H1 (cell line): ENCODE data around the gene MESD. TPM values are rescaled to one million over a fixed set of nuclear protein-coding genes. Genes with fewer than 3 reads are reported as not detected.

ENCODE experiments used
- CTCF ChIA-PET: fragments of 300-600 bp; sonication (Branson Sonifier 250); formaldehyde crosslinking; loops from one replicate; lab custom pipeline; 2021; ENCODE audit not compliant: partially characterized antibody; lab: Charles Lee
- POLR2A ChIA-PET: fragments of 300-600 bp; sonication (Branson Sonifier 250); formaldehyde crosslinking; loops from one replicate; lab custom pipeline; 2021; ENCODE audit warnings: inconsistent platforms; ENCODE audit not compliant: partially characterized antibody; lab: Charles Lee
- DNase-seq, 2 experiments: peaks; one replicate each; pipeline versions ENCODE4 v3.0.0 to v3.0.0-alpha.2; 2010 to 2022; ENCODE audit warnings: low spot score in 2 of 2, low read depth in 1 of 2, mixed read lengths in 1 of 2
- FAIRE-seq: peaks from 2 replicates; lab custom pipeline; 2011; peaks lifted over from hg19 to GRCh38; lab: Jason Lieb, UNC
- H2AFZ ChIP-seq: 2 replicates; pipeline ENCODE4 v1.8.1; 2012; ENCODE audit warnings: low read length, inconsistent platforms
- H2AK5ac ChIP-seq: 2 replicates; pipeline ENCODE4 v1.6.1; 2013; ENCODE audit warnings: low read depth, low read length
- H2BK120ac ChIP-seq: replicated peaks from 2 replicates; pipeline ENCODE3; 2013; ENCODE audit warnings: low read depth, low read length, inconsistent platforms
- H2BK12ac ChIP-seq: 2 replicates; pipeline ENCODE4 v1.6.1; 2013; ENCODE audit warnings: low read depth, low read length
- H2BK15ac ChIP-seq: 2 replicates; pipeline ENCODE4 v1.6.1; 2013; ENCODE audit warnings: low read length
- H2BK20ac ChIP-seq: 2 replicates; pipeline ENCODE4 v1.6.1; 2013; ENCODE audit warnings: low read length
- H2BK5ac ChIP-seq: 2 replicates; pipeline ENCODE4 v1.6.1; 2013; ENCODE audit warnings: low read depth, low read length
- H3K14ac ChIP-seq: 2 replicates; pipeline ENCODE4 v1.6.1; 2013; ENCODE audit warnings: inconsistent platforms; ENCODE audit not compliant: insufficient read length
- H3K18ac ChIP-seq: 2 replicates; pipeline ENCODE4 v1.6.1; 2013; ENCODE audit warnings: low read length; ENCODE audit errors: extremely low read depth
- H3K23ac ChIP-seq: 2 replicates; pipeline ENCODE4 v1.6.1; 2013; ENCODE audit warnings: inconsistent platforms; ENCODE audit not compliant: insufficient read length
- H3K23me2 ChIP-seq: 2 replicates; pipeline ENCODE4 v1.6.1; 2013; ENCODE audit warnings: low read depth, low read length
- H3K27ac ChIP-seq: 2 replicates; pipeline ENCODE4 v1.6.1; 2011; ENCODE audit warnings: low read depth, low read length, inconsistent platforms
- H3K27me3 ChIP-seq, 4 experiments: replicated peaks in 1 of 4; 1 replicate in 1 of 4; 2 replicates in 3 of 4; pipeline versions ENCODE4 v1.6.1 to v1.8.1; 2011 to 2013; ENCODE audit warnings: low read length in 3 of 4, mild to moderate bottlenecking in 3 of 4, inconsistent platforms in 2 of 4, mixed read lengths in 2 of 4, moderate library complexity in 1 of 4; ENCODE audit not compliant: control insufficient read depth in 3 of 4, insufficient read depth in 3 of 4; ENCODE audit errors: extremely low read depth in 1 of 4
- H3K36me3 ChIP-seq, 4 experiments: 2 replicates each; pipeline versions ENCODE4 v1.6.1 to v1.8.1; 2011 to 2013; ENCODE audit warnings: mild to moderate bottlenecking in 4 of 4, low read length in 3 of 4, moderate library complexity in 2 of 4, control low read depth in 1 of 4, inconsistent platforms in 1 of 4; ENCODE audit not compliant: insufficient read depth in 4 of 4, control insufficient read depth in 2 of 4
- H3K4ac ChIP-seq: replicated peaks from 2 replicates; pipeline ENCODE3; 2013; ENCODE audit warnings: low read length, low read depth, mixed read lengths, inconsistent platforms; ENCODE audit not compliant: insufficient read length
- H3K4me1 ChIP-seq, 4 experiments: replicated peaks in 1 of 4; 1 replicate in 1 of 4; 2 replicates in 3 of 4; pipeline versions ENCODE4 v1.6.1 to v1.8.1; 2011 to 2013; ENCODE audit warnings: low read length in 3 of 4, inconsistent platforms in 2 of 4, mixed read lengths in 1 of 4; ENCODE audit not compliant: insufficient read depth in 4 of 4, control insufficient read depth in 3 of 4
- H3K4me2 ChIP-seq, 2 experiments: 2 replicates each; pipeline versions ENCODE4 v1.6.1 to v1.8.1; 2011 to 2013; ENCODE audit warnings: low read depth in 2 of 2, low read length in 2 of 2, control low read depth in 1 of 2, inconsistent platforms in 1 of 2, mild to moderate bottlenecking in 1 of 2; ENCODE audit not compliant: insufficient read depth in 1 of 2
- H3K4me3 ChIP-seq, 4 experiments: fragments of 200-600, 300-600 bp in 1 of 4; sonication (generic), shearing (Covaris generic), sonication (Bioruptor Twin) in 1 of 4; 2 replicates each; pipeline versions ENCODE4 v1.5.1 to v1.8.1; 2011 to 2016; ENCODE audit warnings: low read length in 4 of 4, low read depth in 3 of 4, control low read depth in 2 of 4, inconsistent platforms in 2 of 4, mild to moderate bottlenecking in 2 of 4, mixed read lengths in 1 of 4, moderate library complexity in 1 of 4; ENCODE audit not compliant: insufficient read depth in 2 of 4; ENCODE audit errors: extremely low read depth in 1 of 4
- H3K56ac ChIP-seq: replicated peaks from 2 replicates; pipeline ENCODE3; 2013; ENCODE audit warnings: low read depth, mild to moderate bottlenecking, mixed read lengths, low read length, inconsistent platforms; ENCODE audit not compliant: insufficient read length
- H3K79me1 ChIP-seq: 2 replicates; pipeline ENCODE4 v1.6.1; 2013; ENCODE audit warnings: low read depth, low read length, control low read depth
- H3K79me2 ChIP-seq, 2 experiments: 2 replicates each; pipeline versions ENCODE4 v1.6.1 to v1.8.1; 2012 to 2013; ENCODE audit warnings: low read length in 2 of 2, mild to moderate bottlenecking in 2 of 2, inconsistent platforms in 1 of 2; ENCODE audit not compliant: insufficient read depth in 2 of 2, control insufficient read depth in 1 of 2
- H3K9ac ChIP-seq, 4 experiments: replicated peaks in 1 of 4; 1 replicate in 1 of 4; 2 replicates in 3 of 4; pipeline versions ENCODE4 v1.6.1 to v1.8.1; 2011 to 2013; ENCODE audit warnings: low read depth in 3 of 4, low read length in 3 of 4, control low read depth in 2 of 4, mild to moderate bottlenecking in 2 of 4, moderate library complexity in 2 of 4, inconsistent platforms in 1 of 4; ENCODE audit errors: extremely low read depth in 1 of 4
- H3K9me3 ChIP-seq, 2 experiments: 2 replicates each; pipeline versions ENCODE4 v1.6.1 to v1.8.1; 2012 to 2013; ENCODE audit warnings: mild to moderate bottlenecking in 2 of 2, moderate library complexity in 2 of 2, control low read depth in 1 of 2, inconsistent platforms in 1 of 2, low read depth in 1 of 2, low read length in 1 of 2, mixed read lengths in 1 of 2; ENCODE audit not compliant: insufficient read depth in 2 of 2
- H4K20me1 ChIP-seq, 2 experiments: replicated peaks in 1 of 2; 2 replicates each; pipeline versions ENCODE3 to v1.8.1; 2011 to 2013; ENCODE audit warnings: inconsistent platforms in 2 of 2, low read length in 2 of 2, mild to moderate bottlenecking in 1 of 2; ENCODE audit not compliant: insufficient read depth in 2 of 2, control insufficient read depth in 1 of 2
- H4K5ac ChIP-seq: 2 replicates; pipeline ENCODE4 v1.6.1; 2013; ENCODE audit warnings: low read length, low read depth, mixed read lengths, inconsistent platforms; ENCODE audit not compliant: insufficient read length
- H4K8ac ChIP-seq: 2 replicates; pipeline ENCODE4 v1.8.0; 2013; ENCODE audit warnings: mild to moderate bottlenecking, moderate library complexity, low read length, inconsistent platforms; ENCODE audit not compliant: insufficient read depth; ENCODE audit errors: extremely low read depth
- H4K91ac ChIP-seq: replicated peaks from 2 replicates; pipeline ENCODE3; 2013; ENCODE audit warnings: low read length, mixed read lengths, inconsistent platforms; ENCODE audit not compliant: insufficient read length
- BCL11A ChIP-seq, 2 experiments: IDR thresholded peaks; one replicate each; pipeline ENCODE4 v1.6.1; 2011; ENCODE audit warnings: low read depth in 2 of 2, low read length in 2 of 2, mild to moderate bottlenecking in 2 of 2
- EGR1 ChIP-seq: IDR thresholded peaks from 2 replicates; pipeline ENCODE4 v1.6.1; 2011; ENCODE audit warnings: low read depth, low read length, borderline replicate concordance
- PHF8 ChIP-seq: fragments of 200-600 bp; sonication (generic); conservative IDR thresholded peaks from 2 replicates; pipeline ENCODE4 v1.7.1; 2012; ENCODE audit warnings: low read depth, mild to moderate bottlenecking, inconsistent platforms, low read length, moderate library complexity
- RAD21 ChIP-seq, 2 experiments: IDR thresholded peaks in 1 of 2; conservative IDR thresholded peaks in 1 of 2; 2 replicates each; pipeline ENCODE4 v1.6.1; 2011; ENCODE audit warnings: low read depth in 2 of 2, low read length in 2 of 2, improper control_type of control experiment in 1 of 2, inconsistent platforms in 1 of 2, mild to moderate bottlenecking in 1 of 2, moderate library complexity in 1 of 2
- RFX5 ChIP-seq: IDR thresholded peaks from 2 replicates; pipeline ENCODE4 v1.6.1; 2011; ENCODE audit warnings: low read depth, low read length, improper control_type of control experiment, borderline replicate concordance
- SIRT6 ChIP-seq: IDR thresholded peaks from one replicate; pipeline ENCODE4 v1.7.1; 2012; ENCODE audit warnings: low read length, inconsistent platforms
- TCF12 ChIP-seq: IDR thresholded peaks from 2 replicates; pipeline ENCODE4 v1.6.1; 2011; ENCODE audit warnings: low read depth, mild to moderate bottlenecking, low read length
- ZNF274 ChIP-seq: IDR thresholded peaks from 2 replicates; pipeline ENCODE4 v1.7.0; 2012; ENCODE audit warnings: low read length, borderline replicate concordance; ENCODE audit errors: extremely low read depth
- WGBS, 2 experiments: shearing (Covaris generic) in 1 of 2; methylation state at CpG; one replicate each; pipeline versions ENCODE4 v1.1.6 to v1.1.7; 2013 to 2015; ENCODE audit warnings: low lambda C conversion rate in 2 of 2, mixed read lengths in 2 of 2, inconsistent platforms in 1 of 2, low coverage in 1 of 2, missing lambda C conversion rate in 1 of 2; ENCODE audit not compliant: insufficient replicate concordance in 2 of 2, insufficient coverage in 1 of 2, insufficient read length in 1 of 2; ENCODE audit errors: extremely low coverage in 1 of 2, missing lambda C conversion rate in 1 of 2; 5-methylcytosine and 5-hydroxymethylcytosine counted together
- polyA plus RNA-seq, 7 experiments: library from polyadenylated mRNA; depleted of rRNA in 3 of 7; stranded (reverse) in 5 of 7; unstranded in 2 of 7; fragments of >200 nt in 5 of 7; fragments of 200-250 nt in 2 of 7; gene quantifications; 1 replicate in 5 of 7; 2 replicates in 1 of 7; 4 replicates in 1 of 7; pipeline versions ENCODE4 v1.2.1 to v1.2.3, GENCODE V29; 2011 to 2013; ENCODE audit warnings: missing spikeins in 2 of 7, mixed read lengths in 2 of 7
- total RNA-seq: library from RNA; stranded (reverse); fragmentation: NEBNext Ultra II Directional; extraction: Animal tissue kit (Norgen Biotek cat#: 25700); gene quantifications from 2 replicates; pipeline ENCODE4 v1.2.1, GENCODE V29; 2021

The MESD gene
- total and polyA plus RNA-seq, 2 of the 8 experiments (the other 6 are each of a cell fraction or from before 2014, with no cell fraction given) = 11.0 to 28.3 TPM

DNA sequence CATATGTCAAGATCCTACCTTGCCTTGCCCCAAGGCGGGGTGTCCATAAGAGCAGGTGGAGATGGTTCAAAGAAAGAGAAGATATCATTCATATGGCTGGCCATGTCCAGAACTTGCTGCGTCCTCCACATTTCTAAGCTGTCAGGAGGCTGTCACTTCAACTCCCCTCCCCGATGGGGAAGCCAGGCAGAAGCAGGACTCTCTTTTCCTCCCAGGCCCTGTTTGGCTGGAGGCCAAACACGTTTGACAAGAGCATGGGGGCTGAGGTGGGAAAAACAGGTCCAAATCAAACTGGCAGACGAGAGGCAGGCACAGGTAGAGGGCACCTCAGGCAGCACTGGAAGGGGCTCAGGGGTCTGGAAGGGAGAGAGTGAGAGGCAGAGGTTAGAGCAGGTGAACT, 37.7 kb downstream of the MESD start:
- Histone ChIP-seq H3K4me3 (no peak overlapping the region), H3K79me1 (peaks cover 7% of the 10 kb centered on the region), H2BK15ac (no peak overlapping the region), H2BK5ac (no peak overlapping the region), H3K56ac (no peak overlapping the region), H4K20me1 (no peaks in the 10 kb centered on the region), H3K79me2 (no peaks in the 10 kb centered on the region), H2BK120ac (no peak overlapping the region), H3K9me3 (no peaks in the 10 kb centered on the region), H4K8ac (no peak overlapping the region), H3K4ac (no peak overlapping the region), H3K4me1 (peaks cover 0 to 16% (median 6%) of the 10 kb centered on the region in 4 experiments; a peak in 5 of 7 replicates), H3K18ac (no peak overlapping the region), H3K9ac (no peak overlapping the region), H3K14ac (no peak overlapping the region), H2AFZ (no peak overlapping the region), H2AK5ac (no peak overlapping the region), H4K91ac (no peak overlapping the region), H3K27ac (no peak overlapping the region), H3K27me3 (no peaks in the 10 kb centered on the region), H4K5ac (no peak overlapping the region), H2BK12ac (no peak overlapping the region), H3K36me3 (peaks cover 2 to 23% (median 5%) of the 10 kb centered on the region in 4 experiments; a peak in 4 of 8 replicates), H2BK20ac (no peak overlapping the region), H3K4me2 (no peak overlapping the region), H3K23ac (no peak overlapping the region), H3K23me2 (no peaks in the 10 kb centered on the region)
- 88% methylated on average over 5 of the region's 5 CpGs; no CpG with 5 or more reads in 1 of the 2 experiments for WGBS, 2 experiments
- ChIA-PET CTCF (interaction anchor here (0.6 to 9.0 kb wide), 8 partner anchors 10 to 172 kb away, joined by 3 to 71 read pairs (median 4); partner anchors contain the start of gene CEMIP), POLR2A (no interaction called here)
- no peak for DNase-seq
- FAIRE-seq = no peak
- TF ChIP-seq PHF8 (no peak), ZNF274 (no peak), RFX5 (no peak), TCF12 (no peak), EGR1 (no peak), RAD21 (IDR thresholded peaks at IDR 0.05 in 1 of 2, conservative IDR thresholded peaks at IDR 0.05 in 1 of 2; ENCODE audit: low read depth in 2 of 2, low read length in 2 of 2) (no peak), SIRT6 (no peak), BCL11A (IDR thresholded peaks at IDR 0.05; ENCODE audit: low read depth in 2 of 2, low read length in 2 of 2) (no peak)
